Ovary (tissue), 9 donors: ENCODE data around the gene TBC1D5. TPM values are rescaled to one million over a fixed set of nuclear protein-coding genes. Genes with fewer than 3 reads are reported as not detected.

ENCODE experiments used
- DNase-seq, 5 donors: peaks; one replicate each; pipeline ENCODE4 v3.0.0-alpha.2; 2019 to 2020
- H3K27ac ChIP-seq, 2 donors: fragments of 200-600 bp; one replicate each; pipeline versions ENCODE4 v1.5.1 to v1.8.0; 2019 to 2022
- H3K27me3 ChIP-seq: fragments of 200-600 bp; one replicate; pipeline ENCODE4 v1.8.0; 2022
- H3K36me3 ChIP-seq: fragments of 200-600 bp; sonication (generic); one replicate; pipeline ENCODE4 v1.5.1; 2019
- H3K4me1 ChIP-seq: one replicate; pipeline ENCODE4 v1.8.1; 2013; ENCODE audit warnings: mild to moderate bottlenecking, moderate library complexity; ENCODE audit not compliant: insufficient read depth
- H3K4me3 ChIP-seq: fragments of 200-600 bp; sonication (generic); one replicate; pipeline ENCODE4 v1.5.1; 2017
- H3K9me3 ChIP-seq, 2 donors: fragments of 200-600 bp in 1 of 2; sonication (generic) in 1 of 2; one replicate each; pipeline versions ENCODE4 v1.5.1 to v1.8.1; 2013 to 2019; ENCODE audit warnings: mild to moderate bottlenecking in 1 of 2, moderate library complexity in 1 of 2
- EP300 ChIP-seq: sonication (generic); formaldehyde crosslinking; IDR thresholded peaks from one replicate; pipeline ENCODE4 v1.6.1; 2017; ENCODE audit warnings: antibody characterized with exemption
- POLR2A ChIP-seq: fragments of 450-650 bp; IDR thresholded peaks from one replicate; pipeline ENCODE4 v1.6.1; 2017; ENCODE audit warnings: antibody characterized with exemption, mild to moderate bottlenecking, moderate library complexity
- WGBS, 3 donors: extraction: QIAGEN DNeasy Blood & Tissue Kit in 1 of 3; methylation state at CpG; one replicate each; pipeline versions ENCODE4 v1.1.5 to v1.1.7; 2013 to 2017; 5-methylcytosine and 5-hydroxymethylcytosine counted together
- intact Hi-C, 4 donors: fragments of 100-400 bp; cut with DNase I; formaldehyde crosslinking; loops; one replicate each; pipeline versions ENCODE4 v1.11.0 to v1.15.1; 2022 to 2023
- polyA plus RNA-seq, 2 donors: library from polyadenylated mRNA; stranded (reverse); fragments of 200-250 nt in 1 of 2; fragments of 350-450 nt in 1 of 2; fragmentation: Illumina TruSeq in 1 of 2; extraction: RNeasy Lipid Tissue Mini Kit (QIAGEN cat#74804) in 1 of 2; gene quantifications; one replicate each; pipeline ENCODE4 v1.2.3, GENCODE V29; 2013 to 2014
- total RNA-seq, 7 donors: library from RNA; depleted of rRNA in 2 of 7; stranded (reverse); fragments of >200 nt in 2 of 7; fragmentation: NEBNext Ultra II Directional in 3 of 7; extraction: Animal tissue kit (Norgen Biotek cat#: 25700) in 3 of 7; gene quantifications; one replicate each; pipeline versions ENCODE4 v1.1.0 to v1.2.4, GENCODE V29; 2016 to 2023
- TF ChIP-seq, protein P1 (sequence below), 3 donors: fragments of 450-650 bp in 2 of 3; fragments of 200-600 bp in 1 of 3; IDR thresholded peaks; one replicate each; pipeline versions ENCODE4 v1.5.1 to v1.8.0; 2016 to 2022; ENCODE audit warnings: antibody characterized with exemption in 3 of 3, mild to moderate bottlenecking in 1 of 3
- donor health status: DM: no; HTN: no; CAD: no; lungs with moderate emphysema.
- donor health status: DM: no; HTN: no; CAD: no.
- donor health status: Bipolar disorder and iron deficiency.
- donor health status: DM: yes; HTN: yes; CAD: no.
- donor health status: DM: no; HTN: no; CAD: no.
- donor health status: DM: yes; HTN: yes; CAD: no.

Gene TBC1D5
- total and polyA plus RNA-seq, 9 donors, result 20.7 to 73.5 (median 61.0) TPM

- Histone ChIP-seq H3K4me3 (no peak overlapping the region), H3K4me1 (no peaks in the 10 kb centered on the region), H3K27ac (no peak overlapping the region), H3K9me3 (no peaks in the 10 kb centered on the region), H3K27me3 (no peaks in the 10 kb centered on the region), H3K36me3 (no peaks in the 10 kb centered on the region)
- intact Hi-C loops, result no loop called here
- WGBS, 3 donors, result 98% methylated on average over 14 of the region's 14 CpGs
- no peak for DNase-seq
- no peak for TF ChIP-seq EP300
- no peak for TF ChIP-seq POLR2A
- TF ChIP-seq, protein P1, sequence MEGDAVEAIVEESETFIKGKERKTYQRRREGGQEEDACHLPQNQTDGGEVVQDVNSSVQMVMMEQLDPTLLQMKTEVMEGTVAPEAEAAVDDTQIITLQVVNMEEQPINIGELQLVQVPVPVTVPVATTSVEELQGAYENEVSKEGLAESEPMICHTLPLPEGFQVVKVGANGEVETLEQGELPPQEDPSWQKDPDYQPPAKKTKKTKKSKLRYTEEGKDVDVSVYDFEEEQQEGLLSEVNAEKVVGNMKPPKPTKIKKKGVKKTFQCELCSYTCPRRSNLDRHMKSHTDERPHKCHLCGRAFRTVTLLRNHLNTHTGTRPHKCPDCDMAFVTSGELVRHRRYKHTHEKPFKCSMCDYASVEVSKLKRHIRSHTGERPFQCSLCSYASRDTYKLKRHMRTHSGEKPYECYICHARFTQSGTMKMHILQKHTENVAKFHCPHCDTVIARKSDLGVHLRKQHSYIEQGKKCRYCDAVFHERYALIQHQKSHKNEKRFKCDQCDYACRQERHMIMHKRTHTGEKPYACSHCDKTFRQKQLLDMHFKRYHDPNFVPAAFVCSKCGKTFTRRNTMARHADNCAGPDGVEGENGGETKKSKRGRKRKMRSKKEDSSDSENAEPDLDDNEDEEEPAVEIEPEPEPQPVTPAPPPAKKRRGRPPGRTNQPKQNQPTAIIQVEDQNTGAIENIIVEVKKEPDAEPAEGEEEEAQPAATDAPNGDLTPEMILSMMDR (IDR thresholded peaks at IDR 0.05), result no peak
These were observed 453.5 kb downstream of the TBC1D5 start for GRCh38 chr3:17288839-17289399.

GRCh38 chr3:17287006-17287689, 455.3 kb downstream of the TBC1D5 start:
- no peak overlapping the region for H3K4me3 ChIP-seq
- H3K27ac ChIP-seq, result no peak overlapping the region
- 62 to 70% (median 66%) methylated on average over 5 of the region's 5 CpGs for WGBS, 3 donors
- TF ChIP-seq, protein P1 (IDR thresholded peaks at IDR 0.05), result no peak
- TF ChIP-seq EP300 (no peak), POLR2A (no peak)
- no peaks in the 10 kb centered on the region for H3K9me3 ChIP-seq
- intact Hi-C loops, result no loop called here
- H3K36me3 ChIP-seq, result no peaks in the 10 kb centered on the region
- H3K27me3 ChIP-seq, result no peaks in the 10 kb centered on the region
- H3K4me1 ChIP-seq, result no peaks in the 10 kb centered on the region
- no peak for DNase-seq

GRCh38 chr3:17278006-17278405, 464.4 kb downstream of the TBC1D5 start:
- no peak for DNase-seq
- Histone ChIP-seq H3K4me3 (no peak overlapping the region), H3K4me1 (no peaks in the 10 kb centered on the region), H3K9me3 (no peaks in the 10 kb centered on the region), H3K27me3 (no peaks in the 10 kb centered on the region), H3K27ac (no peak overlapping the region), H3K36me3 (no peaks in the 10 kb centered on the region)
- no peak for TF ChIP-seq EP300
- TF ChIP-seq POLR2A, result no peak
- TF ChIP-seq, protein P1 (IDR thresholded peaks at IDR 0.05), result no peak
- 81 to 90% (median 87%) methylated on average over 2 of the region's 2 CpGs for WGBS, 3 donors
- intact Hi-C loops, result no loop called here

- WGBS, 3 donors, result 91 to 96% (median 94%) methylated on average over 5 of the region's 5 CpGs
- intact Hi-C loops, result loop anchor here in 1 of 4 donors (10.0 kb wide), 1 partner anchor 578 kb away; no protein-coding TSS in a partner anchor
- Histone ChIP-seq H3K27me3 (no peaks in the 10 kb centered on the region), H3K4me1 (no peaks in the 10 kb centered on the region), H3K9me3 (no peaks in the 10 kb centered on the region), H3K36me3 (no peaks in the 10 kb centered on the region), H3K4me3 (no peak overlapping the region), H3K27ac (no peak overlapping the region)
- DNase-seq, result no peak
- TF ChIP-seq, protein P1 (IDR thresholded peaks at IDR 0.05), result no peak
- TF ChIP-seq POLR2A (no peak), EP300 (no peak)
These were observed 475.6 kb downstream of the TBC1D5 start for GRCh38 chr3:17266846-17267245.
